MM.1S (cell line): ENCODE data around the gene MLLT10.

ENCODE experiments used
- DNase-seq: peaks from one replicate; pipeline ENCODE4 v3.0.0-alpha.2; 2015
- H2AFZ ChIP-seq: fragments of 300-600 bp; sonication (generic); 2 replicates; pipeline ENCODE4 v1.6.0; 2016; ENCODE audit warnings: antibody characterized with exemption, low read length
- H3F3A ChIP-seq: fragments of 300-600 bp; sonication (generic); 2 replicates; pipeline ENCODE4 v1.6.1; 2016; ENCODE audit warnings: mild to moderate bottlenecking, antibody characterized with exemption, low read length, moderate library complexity, mixed read lengths; ENCODE audit not compliant: insufficient read depth
- H3K27ac ChIP-seq: fragments of 300-600 bp; sonication (generic); 2 replicates; pipeline ENCODE4 v1.5.1; 2016; ENCODE audit warnings: mild to moderate bottlenecking, low read length
- H3K27me3 ChIP-seq: fragments of 300-600 bp; sonication (generic); replicated peaks from 2 replicates; pipeline ENCODE4 v1.6.0; 2016; ENCODE audit warnings: low read length; ENCODE audit not compliant: insufficient read depth
- H3K36me3 ChIP-seq: fragments of 300-600 bp; sonication (generic); replicated peaks from 2 replicates; pipeline ENCODE4 v1.6.1; 2016; ENCODE audit warnings: mild to moderate bottlenecking, low read length, mixed read lengths; ENCODE audit not compliant: insufficient read depth
- H3K4me1 ChIP-seq: fragments of 300-600 bp; sonication (generic); 2 replicates; pipeline ENCODE4 v1.6.1; 2016; ENCODE audit warnings: low read length, mixed read lengths
- H3K4me2 ChIP-seq: fragments of 300-600 bp; sonication (generic); 2 replicates; pipeline ENCODE4 v1.6.0; 2016; ENCODE audit warnings: low read depth, low read length
- H3K4me3 ChIP-seq: fragments of 300-600 bp; sonication (generic); 2 replicates; pipeline ENCODE4 v1.5.1; 2016; ENCODE audit warnings: low read length, mixed read lengths
- H3K79me2 ChIP-seq: fragments of 300-600 bp; sonication (generic); 2 replicates; pipeline ENCODE4 v1.6.1; 2016; ENCODE audit warnings: mixed run types, low read length, mixed read lengths
- H3K9ac ChIP-seq: fragments of 300-600 bp; sonication (generic); 2 replicates; pipeline ENCODE4 v1.6.1; 2016; ENCODE audit warnings: low read length, mixed read lengths
- H3K9me2 ChIP-seq: fragments of 300-600 bp; sonication (generic); replicated peaks from 2 replicates; pipeline ENCODE4 v1.6.1; 2016; ENCODE audit warnings: mild to moderate bottlenecking, low read length, mixed read lengths; ENCODE audit not compliant: insufficient read depth
- H3K9me3 ChIP-seq: fragments of 300-600 bp; sonication (generic); replicated peaks from 2 replicates; pipeline ENCODE4 v1.6.1; 2016; ENCODE audit warnings: mild to moderate bottlenecking, low read length, mixed read lengths; ENCODE audit not compliant: insufficient read depth
- H4K20me1 ChIP-seq: fragments of 300-600 bp; sonication (generic); 2 replicates; pipeline ENCODE4 v1.6.1; 2016; ENCODE audit warnings: mild to moderate bottlenecking, low read length, moderate library complexity, mixed read lengths; ENCODE audit not compliant: insufficient read depth
- CTCF ChIP-seq: fragments of 300-600 bp; sonication (generic); IDR thresholded peaks from 2 replicates; pipeline ENCODE4 v1.5.1; 2016; ENCODE audit warnings: antibody characterized with exemption, low read length, mixed read lengths
- EZH2 ChIP-seq: fragments of 300-600 bp; sonication (generic); optimal IDR thresholded peaks from 2 replicates; pipeline ENCODE3; 2017; ENCODE audit warnings: low read depth, mild to moderate bottlenecking, antibody characterized with exemption, low read length, mixed read lengths
- EZH2phosphoT487 ChIP-seq: fragments of 300-600 bp; sonication (generic); IDR thresholded peaks from 2 replicates; pipeline ENCODE4 v1.6.1; 2018; ENCODE audit warnings: antibody characterized with exemption, low read length

The MLLT10 gene

GRCh38 chr10:21515361-21516241 is 18.4 kb upstream of the MLLT10 start:
- Histone ChIP-seq H3K9me2 (no peaks in the 10 kb centered on the region), H2AFZ (no peak overlapping the region), H3K4me3 (peak overlapping the region; percentile 63; the same call in 1 of the 2 replicates), H3K27ac (no peak overlapping the region), H3K9me3 (no peaks in the 10 kb centered on the region), H3K36me3 (no peaks in the 10 kb centered on the region), H3K79me2 (no peaks in the 10 kb centered on the region), H3K9ac (no peak overlapping the region), H4K20me1 (no peaks in the 10 kb centered on the region), H3F3A (peaks cover 16% of the 10 kb centered on the region; the same call in 1 of the 2 replicates), H3K27me3 (peaks cover 18% of the 10 kb centered on the region), H3K4me1 (0 out of 2 replicates have a peak, but pooled peaks cover 4% of the 10 kb centered on the region), H3K4me2 (peak overlapping the region; percentile 80; the same call in 1 of the 2 replicates)
- no peak for DNase-seq
- no peak for TF ChIP-seq CTCF
- TF ChIP-seq EZH2phosphoT487: no peak
- no peak for TF ChIP-seq EZH2

GRCh38 chr10:21516242-21517131 is 17.5 kb upstream of the MLLT10 start:
- Histone ChIP-seq H3K79me2 (no peaks in the 10 kb centered on the region), H3K4me1 (0 out of 2 replicates have a peak, but pooled peaks cover 4% of the 10 kb centered on the region), H3F3A (peaks cover 16% of the 10 kb centered on the region; the same call in 1 of the 2 replicates), H3K9ac (no peak overlapping the region), H4K20me1 (no peaks in the 10 kb centered on the region), H3K4me2 (peak overlapping the region; percentile 80), H3K9me3 (no peaks in the 10 kb centered on the region), H3K4me3 (peak overlapping the region; percentile 66), H3K36me3 (no peaks in the 10 kb centered on the region), H3K27ac (no peak overlapping the region), H2AFZ (peak overlapping the region; percentile 71; the same call in 1 of the 2 replicates), H3K9me2 (no peaks in the 10 kb centered on the region), H3K27me3 (peaks cover 18% of the 10 kb centered on the region)
- DNase-seq: peak; percentile 73
- no peak for TF ChIP-seq EZH2phosphoT487
- no peak for TF ChIP-seq CTCF
- no peak for TF ChIP-seq EZH2

- H3K27ac ChIP-seq: no peak overlapping the region
Observed at GRCh38 chr10:21517134-21518031, 16.6 kb upstream of the MLLT10 start.

More at GRCh38 chr10:21517134-21518031, 16.6 kb upstream of the MLLT10 start:
- peak overlapping the region; percentile 21; the same call in 1 of the 2 replicates for H3K9ac ChIP-seq
- H3K27me3 ChIP-seq: peaks cover 18% of the 10 kb centered on the region
- peak overlapping the region; percentile 66 for H3K4me3 ChIP-seq
- peak overlapping the region; percentile 92 for H3K4me2 ChIP-seq
- H2AFZ ChIP-seq: peak overlapping the region; percentile 84
- peaks cover 16% of the 10 kb centered on the region; the same call in 1 of the 2 replicates for H3F3A ChIP-seq
- no peaks in the 10 kb centered on the region for H3K79me2 ChIP-seq
- H3K4me1 ChIP-seq: 0 out of 2 replicates have a peak, but pooled peaks cover 4% of the 10 kb centered on the region
- TF ChIP-seq EZH2: no peak
- TF ChIP-seq CTCF: no peak
- no peak for TF ChIP-seq EZH2phosphoT487
- H3K9me2 ChIP-seq: no peaks in the 10 kb centered on the region
- peak; percentile 68 for DNase-seq
- H3K9me3 ChIP-seq: no peaks in the 10 kb centered on the region
- no peaks in the 10 kb centered on the region for H3K36me3 ChIP-seq
- no peaks in the 10 kb centered on the region for H4K20me1 ChIP-seq
